Aorta (tissue), 5 donors: ENCODE data around the gene SMAD9. TPM values are rescaled to one million over a fixed set of nuclear protein-coding genes. Genes with fewer than 3 reads are reported as not detected.

Experiments
- ATAC-seq: fragments of 200-7000 bp; cut with Tn5 transposase; one replicate; pipeline ENCODE4 v1.9.1; 2022; ENCODE audit warnings: moderate library complexity; ENCODE audit not compliant: low FRiP score
- DNase-seq, 2 donors: peaks; one replicate each; pipeline ENCODE4 v3.0.0-alpha.2; 2020
- H3K27ac ChIP-seq, 2 donors: one replicate each; pipeline ENCODE4 v1.5.1; 2013; ENCODE audit warnings: low read length in 2 of 2, mild to moderate bottlenecking in 2 of 2, moderate library complexity in 2 of 2, control low read depth in 1 of 2, inconsistent platforms in 1 of 2, low read depth in 1 of 2
- H3K27me3 ChIP-seq, 2 donors: one replicate each; pipeline ENCODE4 v1.6.1; 2013; ENCODE audit warnings: control low read depth in 1 of 2, low read length in 1 of 2, mild to moderate bottlenecking in 1 of 2, moderate library complexity in 1 of 2; ENCODE audit not compliant: insufficient read depth in 2 of 2, control insufficient read depth in 1 of 2
- H3K36me3 ChIP-seq, 2 donors: one replicate each; pipeline ENCODE4 v1.6.1; 2013; ENCODE audit warnings: control low read depth in 1 of 2, low read length in 1 of 2, mild to moderate bottlenecking in 1 of 2; ENCODE audit not compliant: insufficient read depth in 2 of 2, control insufficient read depth in 1 of 2
- H3K4me1 ChIP-seq, 2 donors: one replicate each; pipeline ENCODE4 v1.6.1; 2013; ENCODE audit warnings: low read length in 2 of 2, control low read depth in 1 of 2, mild to moderate bottlenecking in 1 of 2, moderate library complexity in 1 of 2; ENCODE audit not compliant: insufficient read depth in 2 of 2, control insufficient read depth in 1 of 2
- H3K4me3 ChIP-seq, 2 donors: one replicate each; pipeline ENCODE4 v1.5.1; 2013; ENCODE audit warnings: low read length in 2 of 2, control low read depth in 1 of 2, mild to moderate bottlenecking in 1 of 2
- H3K9me3 ChIP-seq: one replicate; pipeline ENCODE4 v1.6.1; 2013; ENCODE audit warnings: mild to moderate bottlenecking, low read length; ENCODE audit not compliant: control insufficient read depth
- WGBS, 2 donors: extraction: QIAGEN DNeasy Blood & Tissue Kit; methylation state at CpG; one replicate each; pipeline ENCODE4 v1.1.7; 2013; 5-methylcytosine and 5-hydroxymethylcytosine counted together
- intact Hi-C, 2 donors: fragments of 100-400 bp; cut with DNase I; formaldehyde crosslinking; loops; one replicate each; pipeline versions ENCODE4 v1.14.2 to v1.15.0; 2022
- polyA plus RNA-seq, 2 donors: library from polyadenylated mRNA; stranded (reverse); fragments of 200-250 nt; gene quantifications; one replicate each; pipeline ENCODE4 v1.2.3, GENCODE V29; 2013
- total RNA-seq, 2 donors: library from RNA; stranded (reverse); fragmentation: NEBNext Ultra II Directional; extraction: Animal tissue kit (Norgen Biotek cat#: 25700); gene quantifications; one replicate each; pipeline ENCODE4 v1.2.1, GENCODE V29; 2021
- donor health status: healthy with polysubstance abuse.
- donor health status: Bipolar disorder and iron deficiency.
- donor health status: DM: no; HTN: no; CAD: no.
- donor health status: DM: no; HTN: no; CAD: no.
- donor health status: DM: yes; HTN: yes; CAD: no.

SMAD9 gene
- total and polyA plus RNA-seq, 4 donors, result 8.3 to 50.8 (median 30.8) TPM

DNA sequence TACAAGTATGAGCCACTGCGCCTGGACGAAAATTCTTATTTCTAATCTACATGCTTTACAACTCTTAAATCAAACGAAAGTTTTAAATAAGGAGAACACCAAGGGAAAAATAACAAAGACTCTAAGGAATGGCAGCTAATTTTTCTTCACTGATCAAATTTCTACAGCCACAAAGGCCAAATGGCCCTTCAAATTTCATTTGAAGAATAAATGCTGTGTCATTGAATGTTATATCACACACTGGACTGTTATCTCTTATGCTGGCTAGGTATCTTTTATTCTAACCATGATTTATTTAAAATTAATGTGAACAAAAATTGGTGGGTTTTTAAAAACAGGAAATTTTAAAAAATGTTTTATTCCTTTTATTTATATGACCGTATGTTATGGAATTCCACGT, 14.1 kb downstream of the SMAD9 start:
- WGBS, 2 donors, result 85 to 86% methylated on average over 5 of the region's 5 CpGs
- DNase-seq (no peak), ATAC-seq (no peak)
- H3K27me3 ChIP-seq, result no peaks in the 10 kb centered on the region
- H3K4me1 ChIP-seq, result no peaks in the 10 kb centered on the region
- H3K27ac ChIP-seq, result no peak overlapping the region
- H3K9me3 ChIP-seq, result no peaks in the 10 kb centered on the region
- intact Hi-C loops, result no loop called here
- H3K36me3 ChIP-seq, result peaks cover 0 to 2% of the 10 kb centered on the region in 2 donors
- no peak overlapping the region for H3K4me3 ChIP-seq

DNA sequence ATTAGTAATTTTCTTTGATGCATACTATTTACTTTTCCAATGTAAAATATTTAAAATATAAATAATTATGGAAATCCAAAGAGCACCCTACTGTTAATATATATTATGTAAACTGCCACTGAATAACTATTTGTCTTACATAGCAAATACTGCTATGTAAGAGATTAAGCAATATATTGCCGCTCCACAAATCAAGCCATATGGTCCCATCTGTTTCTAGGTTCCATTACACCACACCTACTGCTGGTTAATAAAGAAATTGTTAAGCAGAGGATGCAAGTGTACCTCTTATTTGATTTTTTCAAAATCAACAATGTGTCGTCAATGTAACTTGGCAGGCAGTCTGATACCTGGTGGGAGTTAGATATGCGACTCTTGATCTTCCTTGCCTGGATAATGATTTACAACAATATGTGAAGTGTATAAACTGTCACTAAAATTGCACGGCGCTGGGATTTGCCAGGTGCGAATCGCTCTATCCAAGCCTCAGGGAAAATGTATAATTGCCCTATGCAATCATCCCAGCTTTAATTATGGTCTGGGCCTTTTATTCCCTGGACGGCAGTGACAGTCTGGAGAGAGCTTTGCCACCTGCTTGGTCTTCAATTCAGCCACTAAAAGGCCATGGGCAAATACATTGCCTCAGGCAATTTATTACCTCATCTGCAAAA, 16.0 kb downstream of the SMAD9 start:
- no peak overlapping the region for H3K27ac ChIP-seq
- H3K4me1 ChIP-seq, result no peaks in the 10 kb centered on the region
- H3K9me3 ChIP-seq, result no peaks in the 10 kb centered on the region
- 91 to 92% methylated on average over 8 of the region's 8 CpGs for WGBS, 2 donors
- intact Hi-C loops, result no loop called here
- H3K27me3 ChIP-seq, result no peaks in the 10 kb centered on the region
- no peak for DNase-seq
- H3K4me3 ChIP-seq, result no peak overlapping the region
- ATAC-seq, result no peak
- H3K36me3 ChIP-seq, result peaks cover 0 to 2% of the 10 kb centered on the region in 2 donors

DNA sequence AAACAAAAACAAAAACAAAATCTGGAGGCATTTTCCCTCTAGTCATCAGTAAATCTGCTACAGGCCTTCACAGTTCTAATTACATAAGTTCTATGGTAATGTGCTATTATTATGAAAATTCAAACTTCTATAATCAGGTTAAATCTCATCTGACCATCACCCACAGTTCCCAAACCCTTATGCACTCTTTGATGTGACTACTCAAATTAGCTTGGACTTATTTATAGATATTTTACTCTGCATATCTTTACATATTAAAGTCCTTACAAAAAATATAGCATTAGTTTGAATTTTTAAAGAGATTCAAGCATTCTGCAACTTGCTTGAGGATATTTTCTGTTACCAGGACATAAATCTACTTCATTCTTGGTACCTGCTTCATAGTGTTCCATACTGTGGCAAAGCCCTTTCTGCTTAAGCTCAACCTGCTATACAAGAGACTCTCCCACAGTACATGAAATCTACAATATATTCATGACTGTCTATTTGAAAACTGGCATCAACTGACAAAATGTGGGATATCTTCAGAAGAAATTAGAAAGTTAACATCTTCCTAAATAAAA, 22.9 kb downstream of the SMAD9 start:
- DNase-seq (no peak), ATAC-seq (no peak)
- no peaks in the 10 kb centered on the region for H3K4me1 ChIP-seq
- no peaks in the 10 kb centered on the region for H3K9me3 ChIP-seq
- no peak overlapping the region for H3K4me3 ChIP-seq
- peak overlapping the region in 1 of 2 donors; percentile 36 for H3K27ac ChIP-seq
- H3K27me3 ChIP-seq, result no peaks in the 10 kb centered on the region
- intact Hi-C loops, result no loop called here
- no peaks in the 10 kb centered on the region for H3K36me3 ChIP-seq

DNA sequence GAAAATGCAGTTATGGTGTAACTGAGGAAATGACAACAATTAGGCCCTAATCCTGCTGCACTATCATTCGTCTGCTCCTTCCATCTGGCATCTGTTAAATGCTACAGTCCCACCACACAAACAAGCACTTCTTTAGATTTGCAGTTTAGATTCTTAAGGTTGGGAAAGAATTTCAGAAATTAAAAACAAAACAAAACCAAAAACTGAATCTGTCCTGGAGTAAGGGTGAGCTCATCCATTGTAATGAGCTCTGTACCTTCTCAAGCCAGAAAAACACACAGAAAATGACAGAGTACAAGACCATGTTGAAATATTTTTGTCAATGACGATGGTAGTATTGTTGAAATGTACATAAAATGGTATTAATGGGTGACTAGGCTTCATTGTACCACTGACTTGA, 28.3 kb downstream of the SMAD9 start:
- Histone ChIP-seq H3K36me3 (no peaks in the 10 kb centered on the region), H3K4me1 (peaks cover 4 to 12% of the 10 kb centered on the region in 2 donors), H3K27ac (no peak overlapping the region), H3K9me3 (no peaks in the 10 kb centered on the region), H3K27me3 (no peaks in the 10 kb centered on the region), H3K4me3 (no peak overlapping the region)
- 34 to 39% methylated on average over 2 of the region's 2 CpGs for WGBS, 2 donors
- no peak for ATAC-seq
- no peak for DNase-seq
- intact Hi-C loops, result no loop called here

DNA sequence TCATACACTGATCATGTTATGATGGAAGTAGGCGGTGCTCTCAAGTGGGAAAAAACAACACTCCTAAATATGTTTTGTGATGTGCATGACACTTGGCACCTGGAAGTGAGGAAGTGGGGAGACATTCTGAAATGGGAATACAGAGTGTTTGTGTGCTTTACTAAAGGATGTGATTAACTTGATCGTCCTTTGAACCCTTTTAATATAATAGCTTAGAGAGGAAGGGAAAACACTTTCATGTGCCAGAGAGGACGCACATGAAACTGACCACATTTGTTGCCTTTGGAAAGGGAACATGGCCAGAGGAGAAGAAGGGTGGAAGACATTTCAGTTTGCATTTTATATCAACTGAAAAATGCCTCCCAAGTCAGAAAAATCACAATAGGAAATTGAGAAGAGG, 31.4 kb downstream of the SMAD9 start:
- Histone ChIP-seq H3K4me3 (no peak overlapping the region), H3K27me3 (no peaks in the 10 kb centered on the region), H3K4me1 (peaks cover 4 to 19% of the 10 kb centered on the region in 2 donors), H3K36me3 (no peaks in the 10 kb centered on the region), H3K9me3 (no peaks in the 10 kb centered on the region), H3K27ac (no peak overlapping the region)
- intact Hi-C loops, result no loop called here
- 29 to 34% methylated on average over 3 of the region's 3 CpGs for WGBS, 2 donors
- ATAC-seq (no peak), DNase-seq (no peak)

DNA sequence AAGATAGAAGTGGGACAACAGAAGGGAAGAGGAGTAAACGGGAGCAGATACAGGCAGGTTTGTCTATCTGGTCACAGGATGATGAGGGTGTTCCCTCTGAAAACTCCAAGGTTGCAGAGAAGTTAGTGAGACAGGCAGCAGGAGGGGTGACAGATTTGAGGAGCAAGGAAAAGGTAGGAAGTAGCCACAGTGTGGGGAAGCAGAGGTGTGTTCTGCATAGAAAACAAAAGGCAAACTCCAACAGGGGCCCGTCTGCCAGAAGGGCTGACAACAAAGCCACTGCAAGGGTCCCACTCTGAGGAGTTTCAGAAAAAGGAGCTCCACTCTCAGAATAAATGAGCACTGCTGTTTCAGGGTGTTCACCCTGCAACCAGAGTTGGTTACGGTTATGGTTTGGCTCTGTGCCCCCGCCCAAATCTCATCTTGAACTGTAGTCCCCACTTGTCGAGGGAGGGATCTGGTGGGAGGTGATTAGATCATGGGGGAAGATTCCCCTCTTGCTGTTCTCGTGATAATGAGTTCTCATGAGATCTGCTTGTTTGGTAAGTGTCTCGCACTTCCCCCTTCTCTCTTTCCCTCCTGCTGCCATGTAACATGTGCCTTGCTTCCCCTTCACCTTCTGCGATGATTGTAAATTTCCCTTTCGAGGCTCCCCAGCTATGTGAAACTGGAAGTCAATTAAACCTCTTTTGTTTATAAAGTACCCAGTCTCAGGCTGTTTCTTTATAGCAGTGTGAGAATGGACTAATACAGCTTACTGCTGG, 32.1 kb downstream of the SMAD9 start:
- WGBS, 2 donors, result 69 to 70% methylated on average over 9 of the region's 9 CpGs
- Histone ChIP-seq H3K9me3 (no peaks in the 10 kb centered on the region), H3K36me3 (no peaks in the 10 kb centered on the region), H3K4me1 (peaks cover 4 to 19% of the 10 kb centered on the region in 2 donors), H3K4me3 (no peak overlapping the region), H3K27ac (no peak overlapping the region), H3K27me3 (no peaks in the 10 kb centered on the region)
- ATAC-seq (no peak), DNase-seq (no peak)
- intact Hi-C loops, result no loop called here

DNA sequence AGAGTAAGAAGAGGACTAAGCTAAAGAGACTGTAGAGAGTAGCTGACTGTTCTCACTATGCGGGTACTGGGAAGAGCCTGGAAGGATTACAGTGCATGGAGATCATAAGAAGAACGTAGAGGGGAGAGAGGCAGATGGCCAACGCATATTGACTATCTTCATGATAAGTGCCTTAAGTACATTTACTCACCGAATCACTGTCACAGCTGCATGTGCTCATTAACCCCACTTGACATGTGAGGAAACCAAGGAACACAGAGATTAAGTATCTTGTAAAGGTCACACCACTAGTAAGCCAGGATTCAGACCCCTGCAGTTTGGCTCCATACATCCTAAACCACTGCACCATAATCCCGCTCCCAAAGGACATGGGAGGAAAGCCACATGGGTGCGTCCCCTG, 34.1 kb downstream of the SMAD9 start:
- Histone ChIP-seq H3K4me1 (peaks cover 4 to 19% of the 10 kb centered on the region in 2 donors), H3K27me3 (no peaks in the 10 kb centered on the region), H3K36me3 (no peaks in the 10 kb centered on the region), H3K4me3 (no peak overlapping the region), H3K27ac (no peak overlapping the region), H3K9me3 (no peaks in the 10 kb centered on the region)
- ATAC-seq (no peak), DNase-seq (no peak)
- 94% methylated on average over 6 of the region's 6 CpGs for WGBS, 2 donors
- intact Hi-C loops, result no loop called here

DNA sequence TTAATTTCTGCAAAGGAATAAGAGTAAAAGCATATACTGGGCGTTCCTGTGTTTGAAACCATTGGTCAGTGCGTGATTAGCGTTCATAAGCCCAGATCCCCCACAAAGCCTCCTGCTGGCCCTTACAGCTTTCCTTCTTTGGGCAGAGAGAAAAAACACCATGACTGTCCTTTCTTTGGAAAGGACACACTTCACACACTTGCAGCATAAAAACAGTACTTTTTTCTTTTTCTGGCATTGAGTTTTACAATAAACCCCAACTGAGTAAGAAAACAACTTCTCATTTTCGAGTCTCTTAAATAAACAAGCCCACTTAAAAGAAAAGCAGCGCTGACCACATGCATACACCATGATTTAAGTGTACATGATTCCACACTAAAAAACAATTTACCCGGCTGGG, 35.8 kb downstream of the SMAD9 start:
- peak overlapping the region in 1 of 2 donors; percentile 22 for H3K27ac ChIP-seq
- intact Hi-C loops, result no loop called here
- ATAC-seq (no peak), DNase-seq (no peak)
- H3K27me3 ChIP-seq, result no peaks in the 10 kb centered on the region
- H3K36me3 ChIP-seq, result peaks cover 0 to 2% of the 10 kb centered on the region in 2 donors
- H3K4me3 ChIP-seq, result no peak overlapping the region
- H3K9me3 ChIP-seq, result no peaks in the 10 kb centered on the region
- peaks cover 4 to 18% of the 10 kb centered on the region in 2 donors for H3K4me1 ChIP-seq
- 72 to 78% methylated on average over 6 of the region's 6 CpGs for WGBS, 2 donors

DNA sequence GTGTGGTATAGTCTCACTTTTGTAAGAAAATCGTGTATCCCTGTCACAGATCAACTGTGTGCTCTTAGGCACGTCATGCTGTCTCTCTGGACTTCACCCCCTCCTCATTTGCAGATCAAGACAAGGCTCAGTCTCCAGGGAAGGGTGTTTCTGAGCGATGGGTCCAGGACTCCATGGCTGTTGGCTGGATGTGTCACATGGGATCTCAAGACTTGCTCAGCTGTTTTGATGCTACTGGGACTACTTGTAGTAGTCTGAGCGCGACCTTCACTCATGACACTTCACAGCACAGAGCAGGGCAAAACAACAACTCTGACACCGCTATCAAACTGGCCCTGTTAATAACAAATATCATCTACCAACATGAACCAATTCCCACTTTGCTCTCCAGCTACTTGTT, 36.2 kb downstream of the SMAD9 start:
- Histone ChIP-seq H3K27me3 (no peaks in the 10 kb centered on the region), H3K27ac (peak overlapping the region in 1 of 2 donors; percentile 22), H3K4me3 (no peak overlapping the region), H3K36me3 (peaks cover 0 to 2% of the 10 kb centered on the region in 2 donors), H3K9me3 (no peaks in the 10 kb centered on the region), H3K4me1 (peaks cover 3 to 16% of the 10 kb centered on the region in 2 donors)
- intact Hi-C loops, result no loop called here
- 85 to 87% methylated on average over 6 of the region's 6 CpGs for WGBS, 2 donors
- no peak for ATAC-seq
- no peak for DNase-seq
